HCT116 (cell line): ENCODE data around the gene CNNM3. TPM values are rescaled to one million over a fixed set of nuclear protein-coding genes. Genes with fewer than 3 reads are reported as not detected.

ENCODE experiments used
- ATAC-seq: fragments of 200-7000 bp; cut with Tn5 transposase; 2 replicates; pipeline ENCODE4 v1.9.1; 2020; ENCODE audit warnings: mild to moderate bottlenecking, moderate library complexity
- BruUV-seq: library from RNA; stranded (reverse); fragments of 400-500 nt; replicated peaks from 2 replicates; lab custom pipeline; 2021; lab: Mats Ljungman, UMichigan
- CTCF ChIA-PET: fragments of 300-600 bp; sonication (Branson Sonifier 250); formaldehyde crosslinking; loops from one replicate; lab custom pipeline; 2021; ENCODE audit warnings: antibody characterized with exemption; lab: Charles Lee
- POLR2A ChIA-PET: fragments of 300-600, 350-600 bp; sonication (Branson Sonifier 250); formaldehyde crosslinking; loops from one replicate; lab custom pipeline; 2021; ENCODE audit warnings: antibody characterized with exemption; lab: Charles Lee
- RAD21 ChIA-PET, 2 experiments: fragments of 300-600 bp; sonication (Branson Sonifier 250); formaldehyde crosslinking; loops; one replicate each; lab custom pipeline; 2023; ENCODE audit warnings: low total read pairs in 2 of 2; ENCODE audit not compliant: uncharacterized antibody in 2 of 2, unreplicated experiment in 2 of 2, low non-redundant PET in 1 of 2; lab: Charles Lee
- DNase-seq: peaks from one replicate; pipeline ENCODE4 v3.0.0-alpha.2; 2010; ENCODE audit warnings: low read depth, low spot score
- H2AFZ ChIP-seq: fragments of 200-600 bp; shearing (Covaris generic), sonication (generic); 2 replicates; pipeline ENCODE4 v1.6.1; 2017; ENCODE audit warnings: low read depth, mixed run types, mixed read lengths, antibody characterized with exemption, low read length; ENCODE audit not compliant: poor library complexity, severe bottlenecking
- H3K27ac ChIP-seq: 2 replicates; pipeline ENCODE4 v1.5.1; 2012; ENCODE audit warnings: low read depth, low read length
- H3K27me3 ChIP-seq: fragments of 200-600 bp; sonication (generic); 2 replicates; pipeline ENCODE4 v1.6.1; 2016; ENCODE audit warnings: mixed run types, low read length, mixed read lengths; ENCODE audit not compliant: insufficient read depth
- H3K36me3 ChIP-seq, 2 experiments: fragments of 200-500 bp in 1 of 2; fragments of 200-600 bp in 1 of 2; sonication (Bioruptor generic) in 1 of 2; sonication (generic) in 1 of 2; 2 replicates each; pipeline versions ENCODE4 v1.5.1 to v1.6.1; 2014 to 2016; ENCODE audit warnings: low read length in 2 of 2, inconsistent platforms in 1 of 2, mixed read lengths in 1 of 2, mixed run types in 1 of 2; ENCODE audit not compliant: insufficient read depth in 2 of 2, control insufficient read depth in 1 of 2
- H3K4me1 ChIP-seq, 2 experiments: fragments of 200-600 bp in 1 of 2; sonication (generic) in 1 of 2; 2 replicates each; pipeline versions ENCODE4 v1.5.1 to v1.6.1; 2012 to 2017; ENCODE audit warnings: low read length in 2 of 2, inconsistent platforms in 1 of 2, mild to moderate bottlenecking in 1 of 2, mixed read lengths in 1 of 2, mixed run types in 1 of 2, moderate library complexity in 1 of 2; ENCODE audit not compliant: insufficient read depth in 2 of 2, control insufficient read depth in 1 of 2
- H3K4me2 ChIP-seq: fragments of 200-600 bp; sonication (generic); 2 replicates; pipeline ENCODE4 v1.6.1; 2017; ENCODE audit warnings: mixed run types, low read length, mixed read lengths
- H3K4me3 ChIP-seq, 2 experiments: fragments of 200-600 bp in 1 of 2; sonication (generic) in 1 of 2; replicated peaks in 1 of 2; 2 replicates each; pipeline ENCODE4 v1.5.1; 2011 to 2016; ENCODE audit warnings: low read length in 2 of 2, control low read depth in 1 of 2, low read depth in 1 of 2, mild to moderate bottlenecking in 1 of 2, mixed read lengths in 1 of 2, mixed run types in 1 of 2
- H3K79me2 ChIP-seq: fragments of 200-600 bp; sonication (generic); 2 replicates; pipeline ENCODE4 v1.6.1; 2017; ENCODE audit warnings: mild to moderate bottlenecking, mixed run types, low read length, moderate library complexity, mixed read lengths; ENCODE audit not compliant: insufficient read depth
- H3K9ac ChIP-seq: fragments of 200-600 bp; sonication (generic); 2 replicates; pipeline ENCODE4 v1.6.1; 2016; ENCODE audit warnings: low read length, mixed read lengths
- H3K9me2 ChIP-seq: fragments of 200-600 bp; sonication (generic), shearing (Covaris generic); 2 replicates; pipeline ENCODE4 v1.6.1; 2017; ENCODE audit warnings: mixed run types, mild to moderate bottlenecking, moderate library complexity; ENCODE audit not compliant: insufficient read depth
- H3K9me3 ChIP-seq, 2 experiments: fragments of 200-500 bp in 1 of 2; fragments of 200-600 bp in 1 of 2; sonication (Bioruptor generic) in 1 of 2; sonication (generic) in 1 of 2; 2 replicates each; pipeline ENCODE4 v1.6.1; 2014 to 2017; ENCODE audit warnings: low read length in 2 of 2, mixed read lengths in 2 of 2, inconsistent platforms in 1 of 2, low read depth in 1 of 2, mild to moderate bottlenecking in 1 of 2, mixed run types in 1 of 2, moderate library complexity in 1 of 2; ENCODE audit not compliant: control insufficient read depth in 1 of 2, insufficient read depth in 1 of 2
- H4K20me1 ChIP-seq: fragments of 200-600 bp; sonication (generic), shearing (Covaris generic); 2 replicates; pipeline ENCODE4 v1.6.1; 2017; ENCODE audit warnings: mixed run types, mild to moderate bottlenecking, moderate library complexity; ENCODE audit not compliant: insufficient read depth
- ATF3 ChIP-seq: IDR thresholded peaks from 2 replicates; pipeline ENCODE4 v1.6.1; 2012
- CBX3 ChIP-seq: IDR thresholded peaks from 2 replicates; pipeline ENCODE4 v1.6.1; 2012; ENCODE audit warnings: low read depth
- EZH2phosphoT487 ChIP-seq: fragments of 200-600 bp; IDR thresholded peaks from 2 replicates; pipeline ENCODE4 v1.6.1; 2018; ENCODE audit warnings: antibody characterized with exemption, borderline replicate concordance
- FOSL1 ChIP-seq: IDR thresholded peaks from 2 replicates; pipeline ENCODE4 v1.6.1; 2012; ENCODE audit warnings: low read depth
- JUND ChIP-seq: IDR thresholded peaks from 2 replicates; pipeline ENCODE4 v1.6.1; 2012
- REST ChIP-seq: IDR thresholded peaks from 2 replicates; pipeline ENCODE4 v1.6.1; 2012; ENCODE audit warnings: low read depth
- SP1 ChIP-seq: IDR thresholded peaks from 2 replicates; pipeline ENCODE4 v1.6.1; 2012; ENCODE audit warnings: low read depth
- SRF ChIP-seq: IDR thresholded peaks from 2 replicates; pipeline ENCODE4 v1.6.1; 2012; ENCODE audit warnings: low read depth
- intact Hi-C: fragments of 100-400 bp; cut with micrococcal nuclease; formaldehyde crosslinking; loops from 2 replicates; pipeline ENCODE4 v1.10.0; 2022
- total RNA-seq: library from RNA; stranded (reverse); gene quantifications from one replicate; pipeline ENCODE4 v1.2.1, GENCODE V29; 2021; ENCODE audit not compliant: unreplicated experiment

Gene CNNM3
- total RNA-seq, 1 experiment from 2014 or later: 31.1 TPM

GRCh38 chr2:96877042-96877451 is 61.0 kb downstream of the CNNM3 start:
- Histone ChIP-seq H3K4me1 (peaks cover 15 to 34% of the 10 kb centered on the region in 2 experiments; a peak in 3 of 4 replicates), H3K27me3 (no peaks in the 10 kb centered on the region), H3K79me2 (no peaks in the 10 kb centered on the region), H4K20me1 (no peaks in the 10 kb centered on the region), H3K4me2 (no peak overlapping the region), H3K9me2 (no peaks in the 10 kb centered on the region), H3K9ac (no peak overlapping the region), H3K27ac (no peak overlapping the region), H3K4me3 (no peak overlapping the region), H2AFZ (no peak overlapping the region), H3K9me3 (no peaks in the 10 kb centered on the region), H3K36me3 (no peaks in the 10 kb centered on the region)
- ChIA-PET RAD21 (no interaction called here), CTCF (no interaction called here), POLR2A (no interaction called here)
- TF ChIP-seq SP1 (no peak), JUND (no peak), CBX3 (no peak), SRF (no peak), FOSL1 (no peak), ATF3 (no peak), REST (no peak), EZH2phosphoT487 (no peak)
- no TSS peak for BruUV-seq
- DNase-seq (no peak), ATAC-seq (no peak)
- intact Hi-C loops: no loop called here
